GM12892 (cell line): Measurements from ENCODE around the gene ACVR1B.
A peak's percentile ranks its signal among the peaks of the same experiment; 100 is the strongest.

Experiments used
- DNase-seq: peaks from one replicate; pipeline ENCODE4 v3.0.0; 2011; ENCODE audit not compliant: insufficient read length
- FAIRE-seq: peaks from 2 replicates; lab custom pipeline; 2011; peaks lifted over from hg19 to GRCh38; lab: Jason Lieb, UNC
- POLR2A ChIP-seq: IDR thresholded peaks from 2 replicates; pipeline ENCODE4 v1.6.1; 2011; ENCODE audit warnings: low read depth, low read length, control low read depth
- POLR2AphosphoS5 ChIP-seq: IDR thresholded peaks from 2 replicates; pipeline ENCODE4 v1.6.1; 2011; ENCODE audit warnings: low read depth, low read length, control low read depth
- TAF1 ChIP-seq: IDR thresholded peaks from 2 replicates; pipeline ENCODE4 v1.6.1; 2011; ENCODE audit warnings: low read depth, mild to moderate bottlenecking, control low read depth, low read length, borderline replicate concordance

ACVR1B gene

DNA sequence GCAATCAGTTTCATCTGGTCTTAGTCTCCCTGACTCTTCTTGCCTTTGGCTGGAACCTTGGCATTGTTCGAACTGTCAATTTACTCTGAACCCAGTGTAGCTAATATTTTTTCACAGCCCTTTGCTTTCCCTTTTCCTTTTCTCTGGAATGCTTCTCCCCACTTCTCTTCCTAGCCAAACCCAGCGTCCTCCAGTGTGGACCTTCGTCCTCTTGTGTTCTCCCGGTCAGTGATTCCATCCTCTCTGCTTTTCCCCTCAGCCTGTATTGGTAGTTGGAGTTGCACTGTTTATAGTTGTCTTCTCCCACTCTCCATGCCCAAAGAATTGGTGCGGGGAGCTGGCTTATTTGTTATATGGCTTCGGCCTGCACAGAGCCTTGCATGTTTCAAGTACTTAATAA lies 9.4 kb downstream of the ACVR1B start:
- TF ChIP-seq TAF1: no peak
- TF ChIP-seq POLR2A: no peak
- no peak for TF ChIP-seq POLR2AphosphoS5
- FAIRE-seq: no peak
- DNase-seq: no peak

DNA sequence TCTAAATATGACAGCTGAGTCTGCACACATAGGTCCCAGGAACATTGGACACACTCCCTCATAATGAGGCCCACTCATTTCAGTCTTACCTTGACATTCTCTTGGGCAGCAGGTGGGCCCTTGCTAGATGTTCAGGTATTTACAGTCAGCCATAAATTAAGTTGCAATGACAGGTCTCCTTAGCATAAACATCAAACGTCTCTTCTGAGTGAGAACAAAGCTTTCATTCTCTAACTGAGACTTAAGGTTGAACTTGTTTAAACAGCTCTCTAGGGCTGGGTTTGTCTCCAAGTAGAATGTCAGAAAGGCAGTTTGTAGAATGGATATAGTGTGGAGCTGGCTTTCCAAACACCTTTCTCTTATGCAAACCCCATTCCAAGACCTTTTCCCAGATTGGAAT lies 10.3 kb downstream of the ACVR1B start:
- TF ChIP-seq POLR2A (no peak), POLR2AphosphoS5 (no peak), TAF1 (no peak)
- FAIRE-seq: no peak

DNA sequence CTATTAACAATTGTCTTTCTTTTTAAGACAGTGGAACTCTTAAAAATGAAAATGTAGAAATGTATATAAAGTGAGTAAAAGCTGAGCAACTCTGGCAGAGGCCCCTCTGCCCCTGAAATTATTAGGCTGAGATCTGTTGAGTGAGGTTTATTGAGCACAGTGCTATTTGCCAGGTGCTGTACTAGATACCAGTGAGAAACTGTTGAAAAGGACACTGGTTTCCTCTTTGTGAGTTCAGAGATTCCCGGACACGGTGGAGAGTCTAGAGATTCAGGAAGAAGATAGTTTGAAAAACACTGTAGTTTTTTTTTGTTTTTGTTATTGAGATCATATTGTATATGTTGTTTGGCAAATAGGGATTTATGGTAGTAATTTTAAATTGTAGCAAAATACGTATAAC lies 11.2 kb downstream of the ACVR1B start:
- DNase-seq (no peak), FAIRE-seq (no peak)
- no peak for TF ChIP-seq TAF1

More for the DNA sequence above, 10.3 kb downstream of the ACVR1B start:
- no peak for DNase-seq

DNA sequence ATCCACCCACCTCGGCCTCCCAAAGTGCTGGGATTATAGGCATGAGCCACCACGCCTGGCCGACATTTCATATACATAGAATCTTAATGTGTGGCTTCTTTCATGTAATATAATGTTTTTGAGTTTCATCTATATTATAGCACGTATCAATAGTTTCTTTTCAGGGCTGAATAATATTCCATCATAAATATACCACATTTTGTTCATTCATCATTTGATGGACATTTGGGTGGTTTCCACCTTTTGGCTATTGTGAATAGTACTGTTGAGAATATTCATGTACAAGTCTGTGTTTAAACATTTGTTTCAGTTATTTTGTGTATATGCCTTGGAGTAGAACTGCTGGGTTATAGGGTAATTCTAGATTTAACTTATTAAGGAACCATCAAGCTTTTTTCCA lies 12.0 kb downstream of the ACVR1B start:
- FAIRE-seq (no peak), DNase-seq (no peak)
- TF ChIP-seq POLR2AphosphoS5 (no peak), POLR2A (no peak), TAF1 (no peak)

DNA sequence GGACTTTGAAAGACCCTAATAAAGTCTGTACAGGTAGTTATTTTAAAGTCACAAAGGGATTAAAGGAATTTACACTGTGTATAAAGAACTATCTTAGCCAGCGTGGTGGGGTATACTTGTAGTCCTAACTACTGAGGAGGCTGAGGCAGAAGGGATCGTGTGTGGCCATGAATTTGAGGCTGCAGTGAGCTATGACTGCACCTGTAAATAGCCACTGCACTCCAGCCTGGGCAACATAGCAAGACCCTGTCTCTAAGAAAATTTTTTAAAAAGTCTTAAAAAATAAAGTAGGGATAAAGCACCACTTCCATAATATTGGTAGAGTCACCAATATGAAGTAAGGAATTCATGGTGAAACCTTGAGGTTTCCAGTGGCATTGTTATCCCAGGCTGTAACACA lies 18.1 kb downstream of the ACVR1B start:
- FAIRE-seq (no peak), DNase-seq (no peak)
- TF ChIP-seq POLR2AphosphoS5: no peak
- TF ChIP-seq TAF1: no peak
- TF ChIP-seq POLR2A: no peak

DNA sequence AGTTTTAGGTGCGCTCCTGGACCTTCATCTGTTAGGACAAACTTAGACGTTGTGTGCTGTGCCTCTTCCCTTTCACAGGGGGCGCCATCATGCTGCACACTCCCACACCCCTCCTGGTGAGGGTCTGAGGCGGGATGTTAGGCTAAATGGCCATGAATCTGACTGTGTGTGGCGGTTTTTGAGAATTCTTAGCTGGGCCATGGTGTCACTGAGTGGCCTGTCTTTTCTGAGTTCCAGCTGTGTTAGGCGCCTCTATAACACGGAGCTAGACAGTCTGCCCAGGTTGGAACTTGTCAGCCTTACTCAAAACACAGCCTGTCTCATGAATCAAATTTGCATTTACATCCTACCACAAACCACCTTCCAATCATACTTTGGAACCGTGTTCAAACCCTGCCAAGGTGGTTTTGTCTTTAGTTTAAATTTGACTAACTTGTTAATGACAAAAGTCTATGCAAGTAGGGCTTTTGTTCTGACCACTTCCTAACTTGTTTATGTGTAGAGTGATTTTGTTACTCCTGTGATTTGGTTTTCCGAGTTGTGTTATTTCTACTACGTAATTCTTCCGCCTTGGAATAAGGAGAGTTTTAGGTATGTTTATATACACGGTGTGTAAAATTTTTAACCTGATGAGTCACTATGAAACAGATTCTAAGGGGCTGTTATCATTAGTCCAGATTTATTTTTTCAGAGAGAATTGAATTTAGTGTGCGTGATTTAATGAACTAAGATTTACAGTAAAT lies 19.6 kb downstream of the ACVR1B start:
- FAIRE-seq (peak; percentile 67), DNase-seq (no peak)

DNA sequence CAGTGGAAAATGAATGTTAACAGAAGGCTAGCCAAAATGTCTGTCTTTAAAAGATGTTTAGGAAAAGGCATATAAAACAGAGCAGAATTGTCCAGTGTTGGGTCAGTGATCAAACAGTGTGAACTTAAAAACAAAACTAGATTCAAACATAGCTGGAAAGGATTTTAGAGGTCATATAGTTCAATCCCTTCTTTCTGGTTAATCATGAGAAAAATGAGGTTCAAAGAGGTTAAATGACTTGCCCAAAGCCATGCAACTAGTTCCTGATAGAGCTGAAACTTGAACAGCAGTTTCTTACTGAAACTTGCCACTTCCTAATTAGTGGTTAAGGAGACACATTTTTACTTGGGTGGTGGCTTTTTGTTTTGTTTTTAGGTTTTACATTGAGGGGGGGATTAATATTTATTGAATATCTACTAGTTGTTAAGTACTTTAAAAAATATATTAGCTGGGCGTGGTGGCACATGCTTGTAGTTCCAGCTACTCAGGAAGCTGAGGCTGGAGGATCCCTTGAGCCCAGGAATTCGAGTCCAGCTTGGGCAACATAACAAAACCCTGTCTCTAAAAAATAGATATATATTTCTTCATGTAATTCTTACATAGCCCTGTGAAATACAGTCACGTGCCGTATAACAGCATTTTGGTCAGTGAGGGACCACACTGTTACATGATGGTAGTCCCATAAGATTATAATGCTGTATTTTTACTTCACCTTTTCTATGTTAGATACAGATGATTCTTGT lies 20.4 kb downstream of the ACVR1B start:
- TF ChIP-seq POLR2A (no peak), TAF1 (no peak), POLR2AphosphoS5 (no peak)
- FAIRE-seq: no peak
- DNase-seq: no peak

More for the DNA sequence above, 19.6 kb downstream of the ACVR1B start:
- no peak for TF ChIP-seq POLR2A
- TF ChIP-seq TAF1: no peak
- no peak for TF ChIP-seq POLR2AphosphoS5

DNA sequence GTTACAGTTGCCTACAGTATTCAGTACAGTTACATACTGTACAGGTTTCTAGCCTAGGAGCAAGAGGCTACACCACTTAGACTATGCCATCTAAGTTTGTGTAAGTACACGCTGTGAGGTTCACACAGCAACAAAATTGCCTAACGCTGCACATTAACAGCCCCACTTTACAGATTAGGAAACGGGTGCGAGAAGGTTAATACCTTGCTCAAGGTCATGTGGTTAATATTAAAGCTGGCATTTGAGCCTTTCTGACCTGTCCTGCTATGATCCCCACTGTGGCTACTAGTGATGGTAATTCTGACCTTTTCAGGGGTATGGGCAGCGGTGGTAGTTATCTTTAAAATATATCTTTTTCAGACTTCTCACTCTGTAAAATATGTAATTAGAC lies 20.9 kb downstream of the ACVR1B start:
- FAIRE-seq: no peak
- no peak for TF ChIP-seq POLR2AphosphoS5
- DNase-seq: no peak

DNA sequence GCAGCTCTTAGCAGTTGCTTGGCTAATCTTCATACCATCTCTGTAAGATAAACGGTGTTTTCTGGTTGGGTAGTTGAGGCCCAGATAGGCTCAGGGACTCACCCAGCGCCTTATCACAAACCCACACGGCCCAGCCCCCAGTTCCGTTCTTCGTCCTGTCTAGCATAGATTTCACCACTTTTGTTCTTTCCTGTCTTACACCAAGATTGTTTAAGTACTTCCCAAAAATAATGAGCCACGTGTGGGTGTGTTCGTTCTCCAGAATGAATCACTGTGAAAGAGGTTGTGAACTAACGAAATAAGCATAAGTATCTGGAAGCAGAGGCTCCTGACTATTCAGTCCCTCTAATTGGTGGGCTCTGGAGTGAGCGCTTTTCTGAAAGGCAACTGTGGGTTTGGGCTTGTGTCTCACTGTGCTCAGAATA lies 21.4 kb downstream of the ACVR1B start:
- DNase-seq (no peak), FAIRE-seq (no peak)
- TF ChIP-seq TAF1 (no peak), POLR2AphosphoS5 (no peak), POLR2A (no peak)

DNA sequence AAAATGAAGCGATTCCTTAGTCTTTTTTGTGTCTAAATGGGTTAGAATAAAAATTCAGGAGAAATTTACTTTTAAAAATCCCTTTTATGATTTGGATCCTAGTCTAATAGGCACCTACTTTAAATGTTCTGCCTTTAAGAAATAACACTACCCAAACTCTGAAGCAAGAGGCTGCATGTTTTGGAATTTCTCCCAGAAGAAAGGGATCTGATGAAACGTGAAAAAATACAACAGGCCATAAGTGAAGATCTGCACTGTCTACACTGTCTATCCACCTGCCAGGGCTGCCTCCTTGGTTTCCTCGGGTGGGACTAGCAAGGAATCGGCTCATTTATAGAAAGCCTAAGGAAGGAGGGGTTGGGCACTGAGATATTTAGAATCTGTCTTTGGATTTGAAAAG lies 22.1 kb downstream of the ACVR1B start:
- DNase-seq (no peak), FAIRE-seq (no peak)
- no peak for TF ChIP-seq POLR2AphosphoS5
- TF ChIP-seq POLR2A: no peak
- no peak for TF ChIP-seq TAF1

DNA sequence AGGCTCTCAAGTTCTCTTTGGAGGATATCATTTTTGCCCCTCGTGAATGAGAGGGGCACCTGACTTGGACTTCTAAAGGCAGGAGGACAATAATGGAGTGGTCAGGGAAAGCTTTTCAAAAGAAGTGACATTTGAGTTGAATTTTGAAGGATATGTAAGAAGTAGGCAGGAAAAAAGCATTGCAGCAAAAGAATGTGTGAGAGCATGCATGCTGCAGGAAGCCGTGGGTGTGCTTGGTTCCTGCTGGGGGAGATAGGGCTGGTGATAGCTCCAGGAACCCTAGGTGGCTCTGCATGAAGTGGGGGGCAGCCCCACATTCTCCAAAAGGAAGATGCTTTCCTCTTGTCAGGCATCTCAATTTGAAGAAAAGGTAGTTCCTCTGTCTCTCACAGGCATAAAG lies 23.1 kb downstream of the ACVR1B start:
- no peak for FAIRE-seq
- TF ChIP-seq POLR2AphosphoS5: no peak
- no peak for TF ChIP-seq POLR2A
- TF ChIP-seq TAF1: no peak
- no peak for DNase-seq

DNA sequence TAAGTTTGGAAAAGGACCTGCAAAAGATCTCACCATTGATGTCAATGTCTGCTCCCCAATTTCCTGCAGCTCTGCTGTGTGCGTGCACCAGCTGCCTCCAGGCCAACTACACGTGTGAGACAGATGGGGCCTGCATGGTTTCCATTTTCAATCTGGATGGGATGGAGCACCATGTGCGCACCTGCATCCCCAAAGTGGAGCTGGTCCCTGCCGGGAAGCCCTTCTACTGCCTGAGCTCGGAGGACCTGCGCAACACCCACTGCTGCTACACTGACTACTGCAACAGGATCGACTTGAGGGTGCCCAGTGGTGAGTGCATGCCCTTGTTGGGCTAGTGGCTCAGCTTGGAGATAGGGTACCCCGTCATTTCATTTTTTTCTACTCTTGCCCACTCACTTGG lies 23.7 kb downstream of the ACVR1B start:
- no peak for DNase-seq
- TF ChIP-seq POLR2A (no peak), TAF1 (no peak), POLR2AphosphoS5 (no peak)
- no peak for FAIRE-seq
